Measurements from ENCODE around the gene POLDIP2.

The POLDIP2 gene

GRCh38 chr17:28390563-28390962 is 33.2 kb upstream of the POLDIP2 start:
- TF ChIP-seq SPI1 (IDR thresholded peaks at IDR 0.05; ENCODE audit: borderline replicate concordance, low read depth) (no peak), GABPA (IDR thresholded peaks at IDR 0.05; ENCODE audit: low read depth) (no peak), POLR2AphosphoS5 (IDR thresholded peaks at IDR 0.05; ENCODE audit: low read depth) (no peak)
- TF ChIP-seq, protein P1, sequence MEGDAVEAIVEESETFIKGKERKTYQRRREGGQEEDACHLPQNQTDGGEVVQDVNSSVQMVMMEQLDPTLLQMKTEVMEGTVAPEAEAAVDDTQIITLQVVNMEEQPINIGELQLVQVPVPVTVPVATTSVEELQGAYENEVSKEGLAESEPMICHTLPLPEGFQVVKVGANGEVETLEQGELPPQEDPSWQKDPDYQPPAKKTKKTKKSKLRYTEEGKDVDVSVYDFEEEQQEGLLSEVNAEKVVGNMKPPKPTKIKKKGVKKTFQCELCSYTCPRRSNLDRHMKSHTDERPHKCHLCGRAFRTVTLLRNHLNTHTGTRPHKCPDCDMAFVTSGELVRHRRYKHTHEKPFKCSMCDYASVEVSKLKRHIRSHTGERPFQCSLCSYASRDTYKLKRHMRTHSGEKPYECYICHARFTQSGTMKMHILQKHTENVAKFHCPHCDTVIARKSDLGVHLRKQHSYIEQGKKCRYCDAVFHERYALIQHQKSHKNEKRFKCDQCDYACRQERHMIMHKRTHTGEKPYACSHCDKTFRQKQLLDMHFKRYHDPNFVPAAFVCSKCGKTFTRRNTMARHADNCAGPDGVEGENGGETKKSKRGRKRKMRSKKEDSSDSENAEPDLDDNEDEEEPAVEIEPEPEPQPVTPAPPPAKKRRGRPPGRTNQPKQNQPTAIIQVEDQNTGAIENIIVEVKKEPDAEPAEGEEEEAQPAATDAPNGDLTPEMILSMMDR (IDR thresholded peaks at IDR 0.05; ENCODE audit: insufficient read depth, low read length), result no peak
- TF ChIP-seq, protein P2, sequence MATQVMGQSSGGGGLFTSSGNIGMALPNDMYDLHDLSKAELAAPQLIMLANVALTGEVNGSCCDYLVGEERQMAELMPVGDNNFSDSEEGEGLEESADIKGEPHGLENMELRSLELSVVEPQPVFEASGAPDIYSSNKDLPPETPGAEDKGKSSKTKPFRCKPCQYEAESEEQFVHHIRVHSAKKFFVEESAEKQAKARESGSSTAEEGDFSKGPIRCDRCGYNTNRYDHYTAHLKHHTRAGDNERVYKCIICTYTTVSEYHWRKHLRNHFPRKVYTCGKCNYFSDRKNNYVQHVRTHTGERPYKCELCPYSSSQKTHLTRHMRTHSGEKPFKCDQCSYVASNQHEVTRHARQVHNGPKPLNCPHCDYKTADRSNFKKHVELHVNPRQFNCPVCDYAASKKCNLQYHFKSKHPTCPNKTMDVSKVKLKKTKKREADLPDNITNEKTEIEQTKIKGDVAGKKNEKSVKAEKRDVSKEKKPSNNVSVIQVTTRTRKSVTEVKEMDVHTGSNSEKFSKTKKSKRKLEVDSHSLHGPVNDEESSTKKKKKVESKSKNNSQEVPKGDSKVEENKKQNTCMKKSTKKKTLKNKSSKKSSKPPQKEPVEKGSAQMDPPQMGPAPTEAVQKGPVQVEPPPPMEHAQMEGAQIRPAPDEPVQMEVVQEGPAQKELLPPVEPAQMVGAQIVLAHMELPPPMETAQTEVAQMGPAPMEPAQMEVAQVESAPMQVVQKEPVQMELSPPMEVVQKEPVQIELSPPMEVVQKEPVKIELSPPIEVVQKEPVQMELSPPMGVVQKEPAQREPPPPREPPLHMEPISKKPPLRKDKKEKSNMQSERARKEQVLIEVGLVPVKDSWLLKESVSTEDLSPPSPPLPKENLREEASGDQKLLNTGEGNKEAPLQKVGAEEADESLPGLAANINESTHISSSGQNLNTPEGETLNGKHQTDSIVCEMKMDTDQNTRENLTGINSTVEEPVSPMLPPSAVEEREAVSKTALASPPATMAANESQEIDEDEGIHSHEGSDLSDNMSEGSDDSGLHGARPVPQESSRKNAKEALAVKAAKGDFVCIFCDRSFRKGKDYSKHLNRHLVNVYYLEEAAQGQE (IDR thresholded peaks at IDR 0.05; ENCODE audit: insufficient replicate concordance, low read depth), result no peak

DNA sequence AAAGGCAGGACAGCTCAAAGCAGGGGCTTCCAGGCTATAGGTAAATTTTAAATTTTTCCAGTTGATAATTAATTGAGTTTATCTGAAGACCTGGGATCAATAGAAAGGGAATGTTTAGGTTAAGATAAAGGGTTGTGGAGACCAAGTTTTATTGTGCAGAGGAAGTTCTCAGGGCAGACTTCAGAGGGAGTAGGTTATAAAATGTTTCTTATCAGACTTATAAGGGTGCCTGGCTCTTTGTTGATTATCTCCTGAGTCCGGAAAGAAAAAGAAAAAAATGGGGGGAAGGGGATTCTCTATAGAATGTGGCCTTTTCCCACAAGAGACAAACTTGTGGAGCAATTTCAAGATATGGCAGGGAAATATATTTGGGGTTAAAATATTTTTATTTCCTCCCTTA is 32.8 kb upstream of the POLDIP2 start:
- no peak for DNase-seq (ENCODE audit: low read depth in 1 of 2, low spot score in 1 of 2)
- H3K27ac ChIP-seq (replicated peaks), result no peak overlapping the region
- H3K4me3 ChIP-seq (replicated peaks; ENCODE audit: insufficient read depth, low read length), result no peak overlapping the region
- peaks cover 2% of the 10 kb centered on the region for H3K27me3 ChIP-seq (ENCODE audit: insufficient read depth, poor library complexity, severe bottlenecking)
- TF ChIP-seq POLR2AphosphoS5 (IDR thresholded peaks at IDR 0.05; ENCODE audit: low read depth), result no peak
- TF ChIP-seq, protein P1 (IDR thresholded peaks at IDR 0.05; ENCODE audit: insufficient read depth, low read length), result no peak
- TF ChIP-seq, protein P2 (IDR thresholded peaks at IDR 0.05; ENCODE audit: insufficient replicate concordance, low read depth), result no peak
- no peak for TF ChIP-seq GABPA (IDR thresholded peaks at IDR 0.05; ENCODE audit: low read depth)
- TF ChIP-seq SPI1 (IDR thresholded peaks at IDR 0.05; ENCODE audit: borderline replicate concordance, low read depth), result no peak

More at GRCh38 chr17:28390563-28390962, 33.2 kb upstream of the POLDIP2 start:
- Histone ChIP-seq H3K4me3 (replicated peaks; ENCODE audit: insufficient read depth, low read length) (no peak overlapping the region), H3K27ac (replicated peaks) (no peak overlapping the region), H3K27me3 (ENCODE audit: insufficient read depth, poor library complexity, severe bottlenecking) (no peaks in the 10 kb centered on the region)
- no peak for DNase-seq (ENCODE audit: low read depth in 1 of 2, low spot score in 1 of 2)

GRCh38 chr17:28388106-28388505 is 30.8 kb upstream of the POLDIP2 start:
- Histone ChIP-seq H3K27ac (replicated peaks) (no peak overlapping the region), H3K4me3 (replicated peaks; ENCODE audit: insufficient read depth, low read length) (no peak overlapping the region), H3K27me3 (ENCODE audit: insufficient read depth, poor library complexity, severe bottlenecking) (peaks cover 16% of the 10 kb centered on the region)
- no peak for TF ChIP-seq GABPA (IDR thresholded peaks at IDR 0.05; ENCODE audit: low read depth)
- TF ChIP-seq, protein P1 (IDR thresholded peaks at IDR 0.05; ENCODE audit: insufficient read depth, low read length), result no peak
- TF ChIP-seq, protein P2 (IDR thresholded peaks at IDR 0.05; ENCODE audit: insufficient replicate concordance, low read depth), result no peak
- TF ChIP-seq SPI1 (IDR thresholded peaks at IDR 0.05; ENCODE audit: borderline replicate concordance, low read depth), result no peak
- TF ChIP-seq POLR2AphosphoS5 (IDR thresholded peaks at IDR 0.05; ENCODE audit: low read depth), result no peak
- no peak for DNase-seq (ENCODE audit: low read depth in 1 of 2, low spot score in 1 of 2)
